ENCODE data around the gene DAAM2.

DNA sequence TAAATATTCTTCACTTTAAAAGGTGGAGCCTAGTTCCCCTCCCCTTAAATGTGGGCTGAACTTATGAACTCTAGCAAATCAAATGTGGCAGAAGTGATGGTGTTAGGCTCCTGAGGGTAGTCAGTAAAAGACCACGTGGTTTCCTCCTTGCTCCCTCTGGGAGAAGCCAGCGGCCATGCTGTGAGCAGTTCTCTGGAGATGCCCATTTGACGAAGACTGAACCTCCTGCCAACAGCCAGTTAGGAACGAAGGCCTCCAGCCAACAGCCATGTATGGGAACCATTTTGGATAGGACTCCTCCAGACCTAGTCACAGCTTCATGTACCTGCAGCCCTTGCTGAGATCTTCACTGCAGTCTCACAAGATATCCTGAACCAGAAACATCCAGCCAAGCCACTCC is 149.6 kb downstream of the DAAM2 start:
- TF ChIP-seq, protein P1, sequence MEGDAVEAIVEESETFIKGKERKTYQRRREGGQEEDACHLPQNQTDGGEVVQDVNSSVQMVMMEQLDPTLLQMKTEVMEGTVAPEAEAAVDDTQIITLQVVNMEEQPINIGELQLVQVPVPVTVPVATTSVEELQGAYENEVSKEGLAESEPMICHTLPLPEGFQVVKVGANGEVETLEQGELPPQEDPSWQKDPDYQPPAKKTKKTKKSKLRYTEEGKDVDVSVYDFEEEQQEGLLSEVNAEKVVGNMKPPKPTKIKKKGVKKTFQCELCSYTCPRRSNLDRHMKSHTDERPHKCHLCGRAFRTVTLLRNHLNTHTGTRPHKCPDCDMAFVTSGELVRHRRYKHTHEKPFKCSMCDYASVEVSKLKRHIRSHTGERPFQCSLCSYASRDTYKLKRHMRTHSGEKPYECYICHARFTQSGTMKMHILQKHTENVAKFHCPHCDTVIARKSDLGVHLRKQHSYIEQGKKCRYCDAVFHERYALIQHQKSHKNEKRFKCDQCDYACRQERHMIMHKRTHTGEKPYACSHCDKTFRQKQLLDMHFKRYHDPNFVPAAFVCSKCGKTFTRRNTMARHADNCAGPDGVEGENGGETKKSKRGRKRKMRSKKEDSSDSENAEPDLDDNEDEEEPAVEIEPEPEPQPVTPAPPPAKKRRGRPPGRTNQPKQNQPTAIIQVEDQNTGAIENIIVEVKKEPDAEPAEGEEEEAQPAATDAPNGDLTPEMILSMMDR (IDR thresholded peaks at IDR 0.05) = no peak
- TF ChIP-seq SMC3 (IDR thresholded peaks at IDR 0.05; ENCODE audit: low read depth, low read length) (no peak), POLR2AphosphoS5 (IDR thresholded peaks at IDR 0.05; ENCODE audit: low read depth, low read length) (no peak), SIN3A (IDR thresholded peaks at IDR 0.05; ENCODE audit: borderline replicate concordance, low read depth, low read length) (no peak), EP300 (IDR thresholded peaks at IDR 0.05; ENCODE audit: borderline replicate concordance in 1 of 2, low read depth in 1 of 2, low read length in 1 of 2) (no peak), FOXM1 (IDR thresholded peaks at IDR 0.05; ENCODE audit: low read depth) (no peak)
- TF ChIP-seq, protein P2, sequence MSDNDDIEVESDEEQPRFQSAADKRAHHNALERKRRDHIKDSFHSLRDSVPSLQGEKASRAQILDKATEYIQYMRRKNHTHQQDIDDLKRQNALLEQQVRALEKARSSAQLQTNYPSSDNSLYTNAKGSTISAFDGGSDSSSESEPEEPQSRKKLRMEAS (IDR thresholded peaks at IDR 0.05; ENCODE audit: low read depth) = no peak
- TF ChIP-seq, protein P3, sequence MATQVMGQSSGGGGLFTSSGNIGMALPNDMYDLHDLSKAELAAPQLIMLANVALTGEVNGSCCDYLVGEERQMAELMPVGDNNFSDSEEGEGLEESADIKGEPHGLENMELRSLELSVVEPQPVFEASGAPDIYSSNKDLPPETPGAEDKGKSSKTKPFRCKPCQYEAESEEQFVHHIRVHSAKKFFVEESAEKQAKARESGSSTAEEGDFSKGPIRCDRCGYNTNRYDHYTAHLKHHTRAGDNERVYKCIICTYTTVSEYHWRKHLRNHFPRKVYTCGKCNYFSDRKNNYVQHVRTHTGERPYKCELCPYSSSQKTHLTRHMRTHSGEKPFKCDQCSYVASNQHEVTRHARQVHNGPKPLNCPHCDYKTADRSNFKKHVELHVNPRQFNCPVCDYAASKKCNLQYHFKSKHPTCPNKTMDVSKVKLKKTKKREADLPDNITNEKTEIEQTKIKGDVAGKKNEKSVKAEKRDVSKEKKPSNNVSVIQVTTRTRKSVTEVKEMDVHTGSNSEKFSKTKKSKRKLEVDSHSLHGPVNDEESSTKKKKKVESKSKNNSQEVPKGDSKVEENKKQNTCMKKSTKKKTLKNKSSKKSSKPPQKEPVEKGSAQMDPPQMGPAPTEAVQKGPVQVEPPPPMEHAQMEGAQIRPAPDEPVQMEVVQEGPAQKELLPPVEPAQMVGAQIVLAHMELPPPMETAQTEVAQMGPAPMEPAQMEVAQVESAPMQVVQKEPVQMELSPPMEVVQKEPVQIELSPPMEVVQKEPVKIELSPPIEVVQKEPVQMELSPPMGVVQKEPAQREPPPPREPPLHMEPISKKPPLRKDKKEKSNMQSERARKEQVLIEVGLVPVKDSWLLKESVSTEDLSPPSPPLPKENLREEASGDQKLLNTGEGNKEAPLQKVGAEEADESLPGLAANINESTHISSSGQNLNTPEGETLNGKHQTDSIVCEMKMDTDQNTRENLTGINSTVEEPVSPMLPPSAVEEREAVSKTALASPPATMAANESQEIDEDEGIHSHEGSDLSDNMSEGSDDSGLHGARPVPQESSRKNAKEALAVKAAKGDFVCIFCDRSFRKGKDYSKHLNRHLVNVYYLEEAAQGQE (IDR thresholded peaks at IDR 0.05; ENCODE audit: low read depth, low read length) = no peak
